NCI-H748 (cell line): ENCODE measurements around the gene ABO.
"Not testable (repeated sequence)": the region's sequence is repeated elsewhere in the genome, so short reads cannot be mapped to it uniquely, and the experiment has no call there.

Experiments
- DNase-seq: peaks from one replicate; lab custom pipeline; 2025; ENCODE audit not compliant: unreplicated experiment; lab: John Stamatoyannopoulos, UW

Gene ABO

GRCh38 chr9:133290751-133291302 lies 15.8 kb upstream of the ABO start:
- no peak for DNase-seq

GRCh38 chr9:133286523-133286922 lies 11.5 kb upstream of the ABO start:
- DNase-seq: no peak

GRCh38 chr9:133285252-133285775 lies 10.3 kb upstream of the ABO start:
- DNase-seq: no peak

- DNase-seq: no peak
Observed at GRCh38 chr9:133284362-133284761, 9.4 kb upstream of the ABO start.

- not testable (repeated sequence) for DNase-seq
Observed at GRCh38 chr9:133283255-133284032, 8.4 kb upstream of the ABO start.

GRCh38 chr9:133282464-133283238 lies 7.7 kb upstream of the ABO start:
- peak; percentile 58 for DNase-seq

- DNase-seq: no peak
Observed at GRCh38 chr9:133280392-133280791, 5.4 kb upstream of the ABO start.

GRCh38 chr9:133278161-133279114 lies 3.4 kb upstream of the ABO start:
- no peak for DNase-seq

GRCh38 chr9:133277467-133277866 lies 2.5 kb upstream of the ABO start:
- DNase-seq: no peak

- DNase-seq: no peak
Observed at GRCh38 chr9:133276923-133277322, 1.9 kb upstream of the ABO start.

- no peak for DNase-seq
Observed at GRCh38 chr9:133276001-133276884, 1.2 kb upstream of the ABO start.

- peak; percentile 47 for DNase-seq
Observed at GRCh38 chr9:133274236-133275104, 531 bp downstream of the ABO start.

GRCh38 chr9:133273819-133274218 lies 1.2 kb downstream of the ABO start:
- DNase-seq: peak; percentile 40

- DNase-seq: no peak
Observed at GRCh38 chr9:133273098-133273497, 1.9 kb downstream of the ABO start.

GRCh38 chr9:133269537-133270362 lies 5.3 kb downstream of the ABO start:
- DNase-seq: no peak

GRCh38 chr9:133269136-133269535 lies 5.9 kb downstream of the ABO start:
- DNase-seq: not testable (repeated sequence)

GRCh38 chr9:133268335-133269056 lies 6.5 kb downstream of the ABO start:
- DNase-seq: no peak
